GM23248 (cell line): ENCODE measurements around the gene TEAD1. TPM values are rescaled to one million over a fixed set of nuclear protein-coding genes. Genes with fewer than 3 reads are reported as not detected.

Source experiments
- DNase-seq: peaks from one replicate; pipeline ENCODE4 v3.0.0-alpha.2; 2015
- H2AFZ ChIP-seq: fragments of 200-600 bp; sonication (generic); 2 replicates; pipeline ENCODE4 v1.6.1; 2016; ENCODE audit warnings: antibody characterized with exemption
- H3F3A ChIP-seq: fragments of 200-600 bp; sonication (generic); 2 replicates; pipeline ENCODE4 v1.6.1; 2016; ENCODE audit warnings: mild to moderate bottlenecking, antibody characterized with exemption, mixed run types; ENCODE audit not compliant: insufficient read depth
- H3K27ac ChIP-seq: fragments of 200-600 bp; sonication (generic); 2 replicates; pipeline ENCODE4 v1.5.1; 2016; ENCODE audit warnings: mild to moderate bottlenecking
- H3K27me3 ChIP-seq: fragments of 200-600 bp; sonication (generic); replicated peaks from 2 replicates; pipeline ENCODE4 v1.6.1; 2016; ENCODE audit warnings: mild to moderate bottlenecking; ENCODE audit not compliant: insufficient read depth
- H3K36me3 ChIP-seq: fragments of 200-600 bp; sonication (generic); 2 replicates; pipeline ENCODE4 v1.6.1; 2016; ENCODE audit warnings: low read depth, mild to moderate bottlenecking
- H3K4me1 ChIP-seq: fragments of 200-600 bp; sonication (generic); 2 replicates; pipeline ENCODE4 v1.6.1; 2016; ENCODE audit warnings: mild to moderate bottlenecking; ENCODE audit not compliant: insufficient read depth
- H3K4me2 ChIP-seq: fragments of 200-600 bp; sonication (generic); one replicate; pipeline ENCODE4 v1.6.1; 2016; ENCODE audit warnings: mild to moderate bottlenecking; ENCODE audit not compliant: unreplicated experiment
- H3K4me3 ChIP-seq: fragments of 200-600 bp; sonication (generic); 2 replicates; pipeline ENCODE4 v1.5.1; 2016; ENCODE audit warnings: mild to moderate bottlenecking
- H3K79me2 ChIP-seq: fragments of 200-600 bp; sonication (generic); 2 replicates; pipeline ENCODE4 v1.6.1; 2016; ENCODE audit warnings: mild to moderate bottlenecking; ENCODE audit not compliant: insufficient read depth
- H3K9ac ChIP-seq: fragments of 200-600 bp; sonication (generic); 2 replicates; pipeline ENCODE4 v1.6.1; 2016; ENCODE audit warnings: mild to moderate bottlenecking
- H3K9me2 ChIP-seq: fragments of 200-600 bp; sonication (generic); 2 replicates; pipeline ENCODE4 v1.6.1; 2016; ENCODE audit warnings: mixed run types, mild to moderate bottlenecking, moderate library complexity; ENCODE audit not compliant: insufficient read depth
- H3K9me3 ChIP-seq: fragments of 200-600 bp; sonication (generic); one replicate; pipeline ENCODE4 v1.6.1; 2017; ENCODE audit warnings: low read depth
- H4K20me1 ChIP-seq: fragments of 200-600 bp; sonication (generic); 2 replicates; pipeline ENCODE4 v1.6.0; 2016; ENCODE audit not compliant: insufficient read depth
- EZH2 ChIP-seq: fragments of 200-600 bp; sonication (generic); IDR thresholded peaks from 2 replicates; pipeline ENCODE4 v1.6.1; 2018; ENCODE audit warnings: antibody characterized with exemption, mild to moderate bottlenecking; ENCODE audit not compliant: insufficient read depth, poor library complexity, severe bottlenecking
- EZH2phosphoT487 ChIP-seq: fragments of 200-600 bp; sonication (generic); IDR thresholded peaks from 2 replicates; pipeline ENCODE4 v1.6.1; 2018; ENCODE audit warnings: antibody characterized with exemption, moderate library complexity, mild to moderate bottlenecking, low read depth; ENCODE audit not compliant: insufficient read depth
- WGBS, 2 experiments: methylation state at CpG; one replicate each; pipeline ENCODE4 v1.1.6; 2015 to 2017; ENCODE audit warnings: low lambda C conversion rate in 2 of 2, low coverage in 1 of 2; ENCODE audit errors: missing lambda C conversion rate in 2 of 2; 5-methylcytosine and 5-hydroxymethylcytosine counted together
- in situ Hi-C: fragments of 300-500 bp; cut with MboI; formaldehyde crosslinking; loops from 2 replicates; pipeline ENCODE4 v1.15.0; 2020
- polyA plus RNA-seq: library from polyadenylated mRNA; unstranded; fragments of >200 nt; fragmentation: Nextera tagmentation; extraction: Ambion mirVana; gene quantifications from 2 replicates; pipeline ENCODE4 v1.2.1, GENCODE V29; 2016
- total RNA-seq: library from RNA; depleted of rRNA; stranded (reverse); fragments of >200 nt; shearing (Covaris generic); gene quantifications from 2 replicates; pipeline ENCODE4 v1.2.3, GENCODE V29; 2014

The TEAD1 gene
- total and polyA plus RNA-seq, 2 experiments from 2014 or later, result 52.3 to 144 TPM

- H3K9ac ChIP-seq, result no peak overlapping the region
- peaks cover 63% of the 10 kb centered on the region for H3F3A ChIP-seq
- TF ChIP-seq EZH2phosphoT487, result no peak
- no peak for TF ChIP-seq EZH2
- H3K4me1 ChIP-seq, result peaks cover 59% of the 10 kb centered on the region
- H3K36me3 ChIP-seq, result 0 out of 2 replicates have a peak, but pooled peaks cover 1% of the 10 kb centered on the region
- H2AFZ ChIP-seq, result no peak overlapping the region
- peak overlapping the region; percentile 33 for H3K4me2 ChIP-seq
- 62 to 66% methylated on average over 6 of the region's 6 CpGs for WGBS, 2 experiments
- in situ Hi-C loops, result no loop called here
- DNase-seq, result peak; percentile 24
- peaks cover 30% of the 10 kb centered on the region; the same call in 1 of the 2 replicates for H4K20me1 ChIP-seq
- H3K79me2 ChIP-seq, result peaks cover 93% of the 10 kb centered on the region
- H3K27ac ChIP-seq, result peak overlapping the region; percentile 55
- no peak overlapping the region for H3K4me3 ChIP-seq
- no peaks in the 10 kb centered on the region for H3K9me3 ChIP-seq
- no peaks in the 10 kb centered on the region for H3K9me2 ChIP-seq
- H3K27me3 ChIP-seq, result no peaks in the 10 kb centered on the region
These were observed 143.6 kb downstream of the TEAD1 start for GRCh38 chr11:12817681-12818332.

- WGBS, 2 experiments, result 49% methylated on average over 4 of the region's 4 CpGs
- H3K9me3 ChIP-seq, result no peaks in the 10 kb centered on the region
- peak overlapping the region; percentile 7; the same call in 1 of the 2 replicates for H3K9ac ChIP-seq
- H4K20me1 ChIP-seq, result peaks cover 32% of the 10 kb centered on the region; the same call in 1 of the 2 replicates
- H2AFZ ChIP-seq, result no peak overlapping the region
- peaks cover 52% of the 10 kb centered on the region for H3K4me1 ChIP-seq
- peaks cover 63% of the 10 kb centered on the region for H3F3A ChIP-seq
- H3K27ac ChIP-seq, result peak overlapping the region; percentile 55
- peak overlapping the region; percentile 56 for H3K4me2 ChIP-seq
- no peaks in the 10 kb centered on the region for H3K27me3 ChIP-seq
- DNase-seq, result peak; percentile 91
- H3K4me3 ChIP-seq, result no peak overlapping the region
- in situ Hi-C loops, result no loop called here
- H3K9me2 ChIP-seq, result no peaks in the 10 kb centered on the region
- no peak for TF ChIP-seq EZH2phosphoT487
- no peak for TF ChIP-seq EZH2
- H3K36me3 ChIP-seq, result peaks cover 7% of the 10 kb centered on the region; the same call in 1 of the 2 replicates
- H3K79me2 ChIP-seq, result peaks cover 93% of the 10 kb centered on the region
These were observed 144.3 kb downstream of the TEAD1 start for GRCh38 chr11:12818333-12819015.

- H3K36me3 ChIP-seq, result peaks cover 12% of the 10 kb centered on the region
- no peaks in the 10 kb centered on the region for H3K27me3 ChIP-seq
- in situ Hi-C loops, result no loop called here
- peaks cover 53% of the 10 kb centered on the region for H3F3A ChIP-seq
- H3K4me2 ChIP-seq, result no peak overlapping the region
- peaks cover 33% of the 10 kb centered on the region for H4K20me1 ChIP-seq
- H3K79me2 ChIP-seq, result peaks cover 93% of the 10 kb centered on the region
- no peak overlapping the region for H2AFZ ChIP-seq
- no peak overlapping the region for H3K27ac ChIP-seq
- H3K9me3 ChIP-seq, result no peaks in the 10 kb centered on the region
- peaks cover 34% of the 10 kb centered on the region for H3K4me1 ChIP-seq
- DNase-seq, result no peak
- H3K4me3 ChIP-seq, result no peak overlapping the region
- H3K9ac ChIP-seq, result no peak overlapping the region
- TF ChIP-seq EZH2 (no peak), EZH2phosphoT487 (no peak)
- no peaks in the 10 kb centered on the region for H3K9me2 ChIP-seq
- WGBS, 2 experiments, result 96 to 97% methylated on average over 4 of the region's 4 CpGs
These were observed 148.3 kb downstream of the TEAD1 start for GRCh38 chr11:12822392-12823022.

GRCh38 chr11:12824281-12825041, 150.2 kb downstream of the TEAD1 start:
- peaks cover 36% of the 10 kb centered on the region for H3K4me1 ChIP-seq
- 92 to 94% methylated on average over 10 of the region's 10 CpGs for WGBS, 2 experiments
- no peak overlapping the region for H3K9ac ChIP-seq
- H3K36me3 ChIP-seq, result peaks cover 12% of the 10 kb centered on the region
- H4K20me1 ChIP-seq, result peaks cover 44% of the 10 kb centered on the region
- no peaks in the 10 kb centered on the region for H3K9me3 ChIP-seq
- H3K27ac ChIP-seq, result no peak overlapping the region
- H3K79me2 ChIP-seq, result peaks cover 96% of the 10 kb centered on the region
- H3K4me3 ChIP-seq, result no peak overlapping the region
- no peak overlapping the region for H2AFZ ChIP-seq
- H3K27me3 ChIP-seq, result no peaks in the 10 kb centered on the region
- no peak overlapping the region for H3K4me2 ChIP-seq
- TF ChIP-seq EZH2phosphoT487, result no peak
- in situ Hi-C loops, result no loop called here
- no peak for DNase-seq
- peaks cover 58% of the 10 kb centered on the region for H3F3A ChIP-seq
- H3K9me2 ChIP-seq, result no peaks in the 10 kb centered on the region
